Measurements from ENCODE around the gene ZKSCAN5.
"Not testable (repeated sequence)": the region's sequence is repeated elsewhere in the genome, so short reads cannot be mapped to it uniquely, and the experiment has no call there.

Gene ZKSCAN5

DNA sequence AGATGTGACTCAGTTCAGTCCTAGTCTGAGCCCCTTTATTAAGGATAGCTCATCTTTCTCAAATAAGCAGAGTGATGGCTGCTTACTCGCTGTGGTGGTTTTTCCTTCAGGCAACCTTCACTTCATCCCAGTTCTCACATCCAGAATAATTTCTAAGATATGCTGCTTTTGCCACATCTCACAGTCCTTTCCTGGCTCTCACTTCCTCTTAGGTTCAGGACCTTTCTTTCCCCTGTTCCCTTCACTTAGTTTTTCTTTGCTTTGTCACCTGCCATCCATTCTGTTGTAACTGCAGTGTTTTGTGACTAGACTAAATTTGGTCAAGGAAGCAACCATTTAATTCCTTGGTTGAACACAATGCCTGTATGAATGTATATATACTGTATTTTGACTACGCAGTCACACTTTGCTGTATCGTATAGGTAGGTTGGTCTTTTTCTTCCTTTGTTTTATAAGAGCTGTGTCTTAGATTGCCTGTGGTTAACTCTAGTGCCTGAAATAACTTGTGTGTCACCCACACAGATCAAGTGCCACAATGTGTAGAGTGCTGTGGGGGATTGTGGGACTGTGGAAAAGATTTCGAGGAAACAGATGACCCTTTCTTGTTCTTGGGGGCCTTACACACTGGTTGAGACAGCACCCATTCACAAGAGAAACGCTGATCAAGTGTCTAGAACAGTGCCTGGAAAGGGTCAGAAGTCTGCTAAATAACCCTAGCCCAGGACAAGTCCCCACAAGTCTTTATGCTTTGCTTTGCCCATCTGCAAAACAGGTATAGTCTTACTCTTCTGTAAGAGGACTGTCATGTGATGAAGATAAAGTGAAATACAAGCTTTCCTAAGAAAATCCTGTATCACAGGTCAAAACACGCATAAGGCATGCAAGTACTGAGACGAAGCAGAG is 56.6 kb downstream of the ZKSCAN5 start:
- DNase-seq (ENCODE audit: low read depth) = peak; percentile 91
- no peak overlapping the region for H3K4me3 ChIP-seq (ENCODE audit: low read length)
- TF ChIP-seq, protein P1, sequence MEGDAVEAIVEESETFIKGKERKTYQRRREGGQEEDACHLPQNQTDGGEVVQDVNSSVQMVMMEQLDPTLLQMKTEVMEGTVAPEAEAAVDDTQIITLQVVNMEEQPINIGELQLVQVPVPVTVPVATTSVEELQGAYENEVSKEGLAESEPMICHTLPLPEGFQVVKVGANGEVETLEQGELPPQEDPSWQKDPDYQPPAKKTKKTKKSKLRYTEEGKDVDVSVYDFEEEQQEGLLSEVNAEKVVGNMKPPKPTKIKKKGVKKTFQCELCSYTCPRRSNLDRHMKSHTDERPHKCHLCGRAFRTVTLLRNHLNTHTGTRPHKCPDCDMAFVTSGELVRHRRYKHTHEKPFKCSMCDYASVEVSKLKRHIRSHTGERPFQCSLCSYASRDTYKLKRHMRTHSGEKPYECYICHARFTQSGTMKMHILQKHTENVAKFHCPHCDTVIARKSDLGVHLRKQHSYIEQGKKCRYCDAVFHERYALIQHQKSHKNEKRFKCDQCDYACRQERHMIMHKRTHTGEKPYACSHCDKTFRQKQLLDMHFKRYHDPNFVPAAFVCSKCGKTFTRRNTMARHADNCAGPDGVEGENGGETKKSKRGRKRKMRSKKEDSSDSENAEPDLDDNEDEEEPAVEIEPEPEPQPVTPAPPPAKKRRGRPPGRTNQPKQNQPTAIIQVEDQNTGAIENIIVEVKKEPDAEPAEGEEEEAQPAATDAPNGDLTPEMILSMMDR (IDR thresholded peaks at IDR 0.05; ENCODE audit: insufficient read depth, low read depth, low read length, missing control alignments) = no peak

DNA sequence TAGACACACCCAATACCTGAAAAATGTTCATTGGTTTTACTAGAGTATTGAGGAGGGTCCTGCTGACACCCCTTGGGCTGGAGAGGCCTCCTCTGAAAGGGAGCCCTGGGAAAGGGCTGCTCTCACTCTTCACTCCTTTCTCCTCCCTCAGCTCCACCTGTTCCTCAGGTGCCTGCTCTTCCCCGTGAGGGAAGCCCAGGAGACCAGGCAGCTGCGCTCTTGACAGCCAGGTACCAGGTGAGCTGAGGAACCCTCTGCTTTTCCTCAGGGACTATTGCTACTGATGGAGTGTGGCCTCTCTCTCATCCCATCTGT is 57.2 kb downstream of the ZKSCAN5 start:
- H3K4me3 ChIP-seq (ENCODE audit: low read length) = peak overlapping the region; percentile 30
- TF ChIP-seq, protein P1 (IDR thresholded peaks at IDR 0.05; ENCODE audit: insufficient read depth, low read depth, low read length, missing control alignments) = no peak
- DNase-seq (ENCODE audit: low read depth) = no peak

DNA sequence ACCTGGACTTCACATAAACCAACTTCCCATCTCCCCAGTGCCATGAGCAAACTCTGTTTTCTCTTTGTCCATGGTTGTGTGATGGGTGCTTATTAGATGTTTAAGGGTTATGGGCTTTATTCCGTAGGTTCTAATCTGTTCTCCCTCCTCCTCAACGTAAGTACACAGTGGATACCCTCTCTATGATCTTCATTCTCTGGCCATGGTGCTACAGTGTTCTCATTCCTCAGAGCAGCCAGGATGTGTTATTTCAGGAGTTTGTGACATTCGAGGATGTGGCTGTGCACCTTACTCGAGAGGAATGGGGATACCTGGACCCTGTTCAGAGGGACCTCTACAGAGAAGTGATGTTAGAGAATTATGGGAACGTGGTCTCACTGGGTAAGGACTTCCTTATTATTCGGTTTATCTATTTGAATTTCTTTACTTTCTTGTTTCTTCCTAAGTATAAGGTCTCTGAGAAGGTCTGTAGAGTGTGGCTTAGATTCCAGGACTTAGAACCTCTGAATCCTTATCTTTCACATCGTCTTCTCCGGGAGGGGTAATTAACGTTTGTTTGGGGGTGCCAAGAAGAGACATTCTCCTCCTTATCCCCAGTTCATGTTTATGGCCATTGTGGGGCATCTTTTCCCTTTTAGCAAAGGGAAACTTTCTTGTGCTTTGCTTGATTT is 57.8 kb downstream of the ZKSCAN5 start:
- DNase-seq (ENCODE audit: low read depth) = no peak
- TF ChIP-seq, protein P1 (IDR thresholded peaks at IDR 0.05; ENCODE audit: insufficient read depth, low read depth, low read length, missing control alignments) = no peak
- peak overlapping the region; percentile 30 for H3K4me3 ChIP-seq (ENCODE audit: low read length)

DNA sequence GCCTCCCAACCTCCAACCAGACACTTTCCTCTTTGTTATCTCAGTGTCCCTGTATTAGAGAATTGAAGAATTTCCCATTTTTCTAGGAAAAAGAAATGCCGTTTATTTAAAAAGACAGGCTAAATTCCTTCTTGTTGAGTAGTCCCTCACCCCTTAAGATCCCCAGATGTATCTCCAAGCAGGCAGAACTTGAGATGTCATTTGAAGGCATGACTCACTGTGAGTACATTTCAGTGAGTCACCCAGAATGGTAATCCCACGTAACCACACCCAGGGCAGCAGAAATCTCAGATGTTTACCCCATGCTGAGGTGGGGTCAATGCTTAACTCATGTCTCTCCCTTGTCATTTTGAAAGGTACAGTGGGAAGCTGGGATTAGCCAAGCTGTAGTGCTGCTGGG is 58.4 kb downstream of the ZKSCAN5 start:
- H3K4me3 ChIP-seq (ENCODE audit: low read length) = peak overlapping the region; percentile 30
- DNase-seq (ENCODE audit: low read depth) = peak; percentile 98
- TF ChIP-seq, protein P1 (IDR thresholded peaks at IDR 0.05; ENCODE audit: insufficient read depth, low read depth, low read length, missing control alignments) = no peak

DNA sequence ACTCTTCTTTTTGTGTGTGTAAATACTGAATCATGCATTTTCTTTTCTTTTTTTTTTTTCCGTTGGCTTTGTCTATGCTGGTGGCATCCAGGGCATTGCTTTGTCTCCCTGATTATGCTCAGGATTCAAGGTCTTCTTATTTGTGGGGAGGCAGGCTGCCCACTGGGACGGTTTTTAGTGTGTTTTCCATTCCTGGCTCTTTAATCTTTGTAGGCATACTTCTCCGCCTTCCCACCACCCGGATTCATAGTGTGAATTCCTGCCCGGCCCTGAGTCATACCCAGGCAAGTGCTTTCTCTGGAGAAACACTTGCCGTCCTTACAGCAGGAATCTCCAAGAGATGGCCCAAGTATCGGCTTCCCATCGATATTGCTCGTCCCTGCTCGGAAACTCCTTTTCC is 59.2 kb downstream of the ZKSCAN5 start:
- peak overlapping the region; percentile 8 for H3K4me3 ChIP-seq (ENCODE audit: low read length)
- DNase-seq (ENCODE audit: low read depth) = peak; percentile 75
- TF ChIP-seq, protein P1 (IDR thresholded peaks at IDR 0.05; ENCODE audit: insufficient read depth, low read depth, low read length, missing control alignments) = no peak

DNA sequence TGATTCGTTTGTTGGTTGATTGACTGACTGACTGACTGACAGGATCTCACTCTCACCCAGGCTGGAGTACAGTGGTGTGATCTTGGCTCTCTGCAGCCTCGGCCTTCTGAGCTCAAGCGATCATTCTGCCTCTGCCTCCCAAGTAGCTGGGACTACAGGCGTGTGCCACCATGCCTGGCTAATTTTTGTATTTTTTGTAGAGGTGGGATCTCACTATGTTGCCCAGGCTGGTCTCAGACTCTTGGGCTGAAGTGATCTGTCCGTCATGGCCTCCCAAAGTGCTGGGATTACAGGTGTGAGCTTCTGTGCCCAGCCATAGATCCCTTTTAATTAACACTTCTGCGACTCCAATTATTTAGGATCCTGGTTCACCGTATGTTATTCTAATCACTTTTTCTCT is 64.3 kb downstream of the ZKSCAN5 start:
- DNase-seq (ENCODE audit: low read depth); H3K4me3 ChIP-seq (ENCODE audit: low read length): not testable (repeated sequence)

DNA sequence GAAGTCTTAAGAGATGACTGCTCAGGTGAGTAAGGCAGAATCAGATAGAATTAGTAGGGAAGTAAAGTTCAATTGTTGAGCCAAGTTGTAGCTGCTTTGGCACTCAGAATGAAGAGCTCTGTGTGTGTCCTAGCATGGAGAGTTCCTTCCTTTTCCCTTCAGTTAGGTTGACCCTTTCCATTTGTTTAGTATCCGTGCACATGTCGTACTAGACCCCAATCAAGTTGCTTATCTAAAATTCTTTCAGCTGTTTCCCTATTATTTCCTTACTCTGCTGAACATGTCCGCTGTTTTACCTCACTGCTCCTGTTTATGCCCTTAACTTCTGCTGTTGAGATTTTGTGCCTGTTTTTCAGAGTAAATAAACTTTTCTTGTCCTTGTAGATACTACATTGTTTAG is 67.3 kb downstream of the ZKSCAN5 start:
- DNase-seq (ENCODE audit: low read depth) = no peak
- H3K4me3 ChIP-seq (ENCODE audit: low read length) = no peak overlapping the region
- TF ChIP-seq, protein P1 (IDR thresholded peaks at IDR 0.05; ENCODE audit: insufficient read depth, low read depth, low read length, missing control alignments) = no peak
